ENCODE results near the gene MINDY1.

GRCh38 chr1:150971583-150972416 lies 34.9 kb downstream of the MINDY1 start:
- TF ChIP-seq, protein P1, sequence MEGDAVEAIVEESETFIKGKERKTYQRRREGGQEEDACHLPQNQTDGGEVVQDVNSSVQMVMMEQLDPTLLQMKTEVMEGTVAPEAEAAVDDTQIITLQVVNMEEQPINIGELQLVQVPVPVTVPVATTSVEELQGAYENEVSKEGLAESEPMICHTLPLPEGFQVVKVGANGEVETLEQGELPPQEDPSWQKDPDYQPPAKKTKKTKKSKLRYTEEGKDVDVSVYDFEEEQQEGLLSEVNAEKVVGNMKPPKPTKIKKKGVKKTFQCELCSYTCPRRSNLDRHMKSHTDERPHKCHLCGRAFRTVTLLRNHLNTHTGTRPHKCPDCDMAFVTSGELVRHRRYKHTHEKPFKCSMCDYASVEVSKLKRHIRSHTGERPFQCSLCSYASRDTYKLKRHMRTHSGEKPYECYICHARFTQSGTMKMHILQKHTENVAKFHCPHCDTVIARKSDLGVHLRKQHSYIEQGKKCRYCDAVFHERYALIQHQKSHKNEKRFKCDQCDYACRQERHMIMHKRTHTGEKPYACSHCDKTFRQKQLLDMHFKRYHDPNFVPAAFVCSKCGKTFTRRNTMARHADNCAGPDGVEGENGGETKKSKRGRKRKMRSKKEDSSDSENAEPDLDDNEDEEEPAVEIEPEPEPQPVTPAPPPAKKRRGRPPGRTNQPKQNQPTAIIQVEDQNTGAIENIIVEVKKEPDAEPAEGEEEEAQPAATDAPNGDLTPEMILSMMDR (IDR thresholded peaks at IDR 0.05 in 8 of 11, conservative IDR thresholded peaks at IDR 0.05 in 3 of 11) = no peak
- TF ChIP-seq POLR2AphosphoS5 (IDR thresholded peaks at IDR 0.05) (no peak), POLR2A (IDR thresholded peaks at IDR 0.05) (no peak)
